NOMO-1 treated with DMSO at 0.1 percent for 48 hours (cell line): ENCODE measurements around the gene SHROOM2.
A peak's percentile ranks its signal among the peaks of the same experiment; 100 is the strongest.

ENCODE experiments used
- DNase-seq: peaks from one replicate; lab custom pipeline; 2025; ENCODE audit not compliant: unreplicated experiment; lab: John Stamatoyannopoulos, UW

The SHROOM2 gene

DNA sequence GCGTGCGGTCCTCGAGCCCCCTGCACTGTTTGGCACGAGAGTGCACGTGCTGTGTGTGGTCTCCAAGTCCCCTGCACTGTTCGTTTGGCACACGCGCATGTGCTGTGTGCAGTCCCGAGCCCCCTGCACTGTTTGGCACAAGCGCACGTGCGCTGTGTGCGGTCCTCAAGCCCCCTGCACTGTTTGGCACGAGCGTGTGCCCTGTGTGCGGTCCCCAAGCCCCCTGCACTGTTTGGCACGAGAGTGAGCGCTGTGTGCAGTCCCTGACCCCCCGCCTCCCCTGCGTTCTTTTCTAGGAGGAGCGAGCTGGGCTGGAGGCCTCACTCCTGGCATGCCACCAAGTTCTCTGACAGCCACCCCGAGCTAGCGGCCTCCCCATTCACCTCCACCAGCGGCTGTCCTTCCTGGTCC, 104.5 kb downstream of the SHROOM2 start:
- DNase-seq: no peak

- DNase-seq: no peak
These were observed 109.1 kb downstream of the SHROOM2 start for GRCh38 chrX:9895225-9895912.

GRCh38 chrX:9897761-9898161, 111.5 kb downstream of the SHROOM2 start:
- DNase-seq: no peak

GRCh38 chrX:9899640-9900111, 113.4 kb downstream of the SHROOM2 start:
- no peak for DNase-seq

DNA sequence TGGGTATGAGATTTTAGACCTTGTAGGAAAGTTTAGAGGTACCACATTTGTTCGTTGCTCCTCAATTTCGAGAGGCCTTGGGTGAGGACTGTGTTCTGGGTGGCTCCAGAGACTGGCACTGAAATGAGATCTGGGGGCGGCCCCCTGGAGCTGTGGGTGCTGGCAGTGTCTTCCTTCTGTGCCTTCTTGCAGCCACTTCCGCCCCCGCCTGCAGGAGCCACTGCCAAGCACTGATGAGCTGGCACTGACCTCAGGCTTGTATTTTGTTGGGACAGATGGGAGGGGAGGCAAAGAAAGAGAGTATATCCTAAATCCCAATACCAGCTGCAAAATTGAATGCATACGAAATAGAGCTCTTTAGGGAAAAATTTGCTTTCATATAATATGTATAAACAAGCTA, 116.4 kb downstream of the SHROOM2 start:
- no peak for DNase-seq

- DNase-seq: no peak
These were observed 116.9 kb downstream of the SHROOM2 start for GRCh38 chrX:9903146-9903545.

GRCh38 chrX:9905288-9905687, 119.1 kb downstream of the SHROOM2 start:
- no peak for DNase-seq

DNA sequence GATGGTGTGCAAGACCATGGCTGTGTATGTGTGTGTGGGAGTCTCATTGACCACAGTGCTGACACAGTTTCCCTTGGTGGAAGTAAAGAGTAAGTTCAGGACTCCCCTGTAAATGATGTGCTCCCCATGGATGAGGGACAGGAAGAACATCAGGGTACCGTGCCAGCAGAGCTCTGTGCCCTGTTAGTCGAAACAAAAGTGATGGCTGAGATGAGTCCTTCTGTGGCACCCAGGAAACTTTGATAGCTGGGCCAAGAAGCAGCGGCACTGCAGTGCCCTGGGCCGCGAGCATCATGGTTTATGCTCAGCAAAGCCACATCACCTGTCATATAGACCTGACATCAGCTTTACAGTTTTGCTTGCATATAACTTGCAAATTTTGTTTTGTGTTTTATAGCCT, 119.5 kb downstream of the SHROOM2 start:
- no peak for DNase-seq

- no peak for DNase-seq
These were observed 120.7 kb downstream of the SHROOM2 start for GRCh38 chrX:9906919-9907318.

GRCh38 chrX:9907645-9908387, 121.6 kb downstream of the SHROOM2 start:
- peak; percentile 1 for DNase-seq

GRCh38 chrX:9909254-9909653, 123.0 kb downstream of the SHROOM2 start:
- no peak for DNase-seq

GRCh38 chrX:9911487-9911886, 125.3 kb downstream of the SHROOM2 start:
- no peak for DNase-seq

- no peak for DNase-seq
These were observed 126.3 kb downstream of the SHROOM2 start for GRCh38 chrX:9912351-9913145.

DNA sequence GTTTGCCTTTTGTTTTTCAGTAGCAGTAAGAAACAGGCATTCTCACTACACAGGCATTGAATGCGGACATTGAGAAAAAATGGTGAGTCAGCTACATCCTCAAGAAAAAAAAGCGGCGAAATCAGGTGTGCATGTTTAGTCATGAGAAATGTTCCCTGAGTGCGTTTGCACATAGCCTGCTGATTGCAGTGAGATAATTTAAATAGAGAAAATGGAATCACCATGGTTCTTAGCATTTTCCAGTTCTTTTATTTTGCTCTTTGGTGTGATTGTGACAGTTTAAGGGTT, 126.9 kb downstream of the SHROOM2 start:
- no peak for DNase-seq

GRCh38 chrX:9917861-9918260, 131.6 kb downstream of the SHROOM2 start:
- DNase-seq: no peak

DNA sequence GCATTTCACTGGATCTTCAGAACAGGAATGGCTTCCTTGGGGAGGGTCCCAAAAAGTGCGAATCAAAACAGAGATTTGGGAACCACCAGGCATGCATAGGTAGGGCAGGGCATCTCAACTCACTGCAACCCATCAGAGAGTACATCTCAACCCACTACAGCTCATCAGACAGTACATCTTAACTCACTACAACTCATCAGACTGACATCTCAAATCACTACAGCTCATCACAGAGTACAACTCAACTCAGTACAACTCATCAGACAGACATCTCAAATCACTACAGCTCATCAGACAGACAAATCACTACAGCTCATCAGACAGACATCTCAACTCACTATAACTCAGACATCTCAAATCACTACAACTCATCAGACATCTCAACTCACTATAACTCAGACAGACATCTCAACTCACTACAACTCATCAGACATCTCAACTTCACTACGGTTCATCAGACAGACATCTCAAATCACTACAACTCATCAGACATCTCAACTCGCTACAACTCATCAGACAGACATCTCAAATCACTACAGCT, 133.5 kb downstream of the SHROOM2 start:
- no peak for DNase-seq

GRCh38 chrX:9921407-9921806, 135.2 kb downstream of the SHROOM2 start:
- DNase-seq: no peak

- DNase-seq: no peak
These were observed 137.1 kb downstream of the SHROOM2 start for GRCh38 chrX:9923357-9923756.

GRCh38 chrX:9926002-9926401, 139.8 kb downstream of the SHROOM2 start:
- no peak for DNase-seq

- DNase-seq: no peak
These were observed 141.7 kb downstream of the SHROOM2 start for GRCh38 chrX:9927698-9928482.

DNA sequence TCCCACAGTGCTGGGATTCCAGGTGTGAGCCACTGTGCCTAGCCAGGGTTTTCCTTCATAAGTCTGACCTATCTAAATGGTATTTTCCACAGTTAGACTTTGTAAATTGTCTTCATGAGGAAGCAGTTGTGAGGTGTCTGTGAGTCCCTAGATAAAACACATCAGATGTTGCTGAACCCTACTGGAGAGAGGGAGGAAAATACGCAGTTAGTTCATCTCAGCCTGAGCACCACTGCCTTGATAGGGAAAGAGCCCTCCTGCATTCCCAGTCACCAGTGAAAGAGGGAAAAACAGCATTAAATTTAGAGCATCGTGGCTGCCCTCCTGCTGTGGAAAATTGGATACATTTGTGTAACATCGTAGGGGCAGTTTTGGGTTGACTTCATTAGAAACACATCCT, 149.2 kb downstream of the SHROOM2 start:
- DNase-seq: no peak
